DMS79 (cell line): Measurements from ENCODE around the gene CIDEC.

Experiments used
- DNase-seq: peaks from one replicate; lab custom pipeline; 2025; lab: John Stamatoyannopoulos, UW

The CIDEC gene

GRCh38 chr3:9843715-9844438, 36.2 kb downstream of the CIDEC start, which contains the start of gene RPUSD3:
RPUSD3 (minus strand) TSS chr3:9844008; CDS start chr3:9843990, 18 bp downstream.
- DNase-seq, result peak; percentile 52

GRCh38 chr3:9841015-9841414, 39.0 kb downstream of the CIDEC start:
- DNase-seq, result no peak

GRCh38 chr3:9838856-9839255, 41.2 kb downstream of the CIDEC start:
- DNase-seq, result no peak

GRCh38 chr3:9837701-9838582, 42.1 kb downstream of the CIDEC start:
- DNase-seq, result no peak

- DNase-seq, result no peak
Observed at GRCh38 chr3:9834520-9835380, 45.3 kb downstream of the CIDEC start.

GRCh38 chr3:9833078-9833477, 47.0 kb downstream of the CIDEC start:
- DNase-seq, result no peak

- no peak for DNase-seq
Observed at GRCh38 chr3:9831253-9831652, 48.8 kb downstream of the CIDEC start.

GRCh38 chr3:9828801-9829755, 51.0 kb downstream of the CIDEC start:
- DNase-seq, result no peak

GRCh38 chr3:9826815-9827573, 53.1 kb downstream of the CIDEC start:
- no peak for DNase-seq

- no peak for DNase-seq
Observed at GRCh38 chr3:9825451-9826040, 54.5 kb downstream of the CIDEC start.

GRCh38 chr3:9820946-9821345, 59.1 kb downstream of the CIDEC start:
- no peak for DNase-seq

GRCh38 chr3:9820543-9820942, 59.5 kb downstream of the CIDEC start:
- no peak for DNase-seq

- DNase-seq, result no peak
Observed at GRCh38 chr3:9818666-9819335, 61.3 kb downstream of the CIDEC start.

GRCh38 chr3:9817436-9817835, 62.6 kb downstream of the CIDEC start:
- no peak for DNase-seq
